HCT116 (cell line): Measurements from ENCODE around the gene VIPR2. TPM values are rescaled to one million over a fixed set of nuclear protein-coding genes. Genes with fewer than 3 reads are reported as not detected.

Experiments used
- ATAC-seq: fragments of 200-7000 bp; cut with Tn5 transposase; 2 replicates; pipeline ENCODE4 v1.9.1; 2020; ENCODE audit warnings: mild to moderate bottlenecking, moderate library complexity
- BruUV-seq: library from RNA; stranded (reverse); fragments of 400-500 nt; replicated peaks from 2 replicates; lab custom pipeline; 2021; lab: Mats Ljungman, UMichigan
- CTCF ChIA-PET: fragments of 300-600 bp; sonication (Branson Sonifier 250); formaldehyde crosslinking; loops from one replicate; lab custom pipeline; 2021; ENCODE audit warnings: antibody characterized with exemption; lab: Charles Lee
- POLR2A ChIA-PET: fragments of 300-600, 350-600 bp; sonication (Branson Sonifier 250); formaldehyde crosslinking; loops from one replicate; lab custom pipeline; 2021; ENCODE audit warnings: antibody characterized with exemption; lab: Charles Lee
- RAD21 ChIA-PET, 2 experiments: fragments of 300-600 bp; sonication (Branson Sonifier 250); formaldehyde crosslinking; loops; one replicate each; lab custom pipeline; 2023; ENCODE audit warnings: low total read pairs in 2 of 2; ENCODE audit not compliant: uncharacterized antibody in 2 of 2, unreplicated experiment in 2 of 2, low non-redundant PET in 1 of 2; lab: Charles Lee
- DNase-seq: peaks from one replicate; pipeline ENCODE4 v3.0.0-alpha.2; 2010; ENCODE audit warnings: low read depth, low spot score
- H2AFZ ChIP-seq: fragments of 200-600 bp; shearing (Covaris generic), sonication (generic); 2 replicates; pipeline ENCODE4 v1.6.1; 2017; ENCODE audit warnings: low read depth, mixed run types, mixed read lengths, antibody characterized with exemption, low read length; ENCODE audit not compliant: poor library complexity, severe bottlenecking
- H3K27ac ChIP-seq: 2 replicates; pipeline ENCODE4 v1.5.1; 2012; ENCODE audit warnings: low read depth, low read length
- H3K27me3 ChIP-seq: fragments of 200-600 bp; sonication (generic); 2 replicates; pipeline ENCODE4 v1.6.1; 2016; ENCODE audit warnings: mixed run types, low read length, mixed read lengths; ENCODE audit not compliant: insufficient read depth
- H3K36me3 ChIP-seq, 2 experiments: fragments of 200-500 bp in 1 of 2; fragments of 200-600 bp in 1 of 2; sonication (Bioruptor generic) in 1 of 2; sonication (generic) in 1 of 2; 2 replicates each; pipeline versions ENCODE4 v1.5.1 to v1.6.1; 2014 to 2016; ENCODE audit warnings: low read length in 2 of 2, inconsistent platforms in 1 of 2, mixed read lengths in 1 of 2, mixed run types in 1 of 2; ENCODE audit not compliant: insufficient read depth in 2 of 2, control insufficient read depth in 1 of 2
- H3K4me1 ChIP-seq, 2 experiments: fragments of 200-600 bp in 1 of 2; sonication (generic) in 1 of 2; 2 replicates each; pipeline versions ENCODE4 v1.5.1 to v1.6.1; 2012 to 2017; ENCODE audit warnings: low read length in 2 of 2, inconsistent platforms in 1 of 2, mild to moderate bottlenecking in 1 of 2, mixed read lengths in 1 of 2, mixed run types in 1 of 2, moderate library complexity in 1 of 2; ENCODE audit not compliant: insufficient read depth in 2 of 2, control insufficient read depth in 1 of 2
- H3K4me2 ChIP-seq: fragments of 200-600 bp; sonication (generic); 2 replicates; pipeline ENCODE4 v1.6.1; 2017; ENCODE audit warnings: mixed run types, low read length, mixed read lengths
- H3K4me3 ChIP-seq, 2 experiments: fragments of 200-600 bp in 1 of 2; sonication (generic) in 1 of 2; replicated peaks in 1 of 2; 2 replicates each; pipeline ENCODE4 v1.5.1; 2011 to 2016; ENCODE audit warnings: low read length in 2 of 2, control low read depth in 1 of 2, low read depth in 1 of 2, mild to moderate bottlenecking in 1 of 2, mixed read lengths in 1 of 2, mixed run types in 1 of 2
- H3K79me2 ChIP-seq: fragments of 200-600 bp; sonication (generic); 2 replicates; pipeline ENCODE4 v1.6.1; 2017; ENCODE audit warnings: mild to moderate bottlenecking, mixed run types, low read length, moderate library complexity, mixed read lengths; ENCODE audit not compliant: insufficient read depth
- H3K9ac ChIP-seq: fragments of 200-600 bp; sonication (generic); 2 replicates; pipeline ENCODE4 v1.6.1; 2016; ENCODE audit warnings: low read length, mixed read lengths
- H3K9me2 ChIP-seq: fragments of 200-600 bp; sonication (generic), shearing (Covaris generic); 2 replicates; pipeline ENCODE4 v1.6.1; 2017; ENCODE audit warnings: mixed run types, mild to moderate bottlenecking, moderate library complexity; ENCODE audit not compliant: insufficient read depth
- H3K9me3 ChIP-seq, 2 experiments: fragments of 200-500 bp in 1 of 2; fragments of 200-600 bp in 1 of 2; sonication (Bioruptor generic) in 1 of 2; sonication (generic) in 1 of 2; 2 replicates each; pipeline ENCODE4 v1.6.1; 2014 to 2017; ENCODE audit warnings: low read length in 2 of 2, mixed read lengths in 2 of 2, inconsistent platforms in 1 of 2, low read depth in 1 of 2, mild to moderate bottlenecking in 1 of 2, mixed run types in 1 of 2, moderate library complexity in 1 of 2; ENCODE audit not compliant: control insufficient read depth in 1 of 2, insufficient read depth in 1 of 2
- H4K20me1 ChIP-seq: fragments of 200-600 bp; sonication (generic), shearing (Covaris generic); 2 replicates; pipeline ENCODE4 v1.6.1; 2017; ENCODE audit warnings: mixed run types, mild to moderate bottlenecking, moderate library complexity; ENCODE audit not compliant: insufficient read depth
- CEBPB ChIP-seq: IDR thresholded peaks from 2 replicates; pipeline ENCODE4 v1.6.1; 2012; ENCODE audit warnings: low read depth
- EGR1 ChIP-seq: IDR thresholded peaks from 2 replicates; pipeline ENCODE4 v1.6.1; 2012; ENCODE audit warnings: low read depth
- ELF1 ChIP-seq: IDR thresholded peaks from 2 replicates; pipeline ENCODE4 v1.6.1; 2012; ENCODE audit warnings: low read depth, borderline replicate concordance
- EZH2 ChIP-seq: fragments of 200-600 bp; sonication (generic); IDR thresholded peaks from 2 replicates; pipeline ENCODE4 v1.6.1; 2017; ENCODE audit warnings: antibody characterized with exemption, mixed run types
- FOSL1 ChIP-seq: IDR thresholded peaks from 2 replicates; pipeline ENCODE4 v1.6.1; 2012; ENCODE audit warnings: low read depth
- JUND ChIP-seq: IDR thresholded peaks from 2 replicates; pipeline ENCODE4 v1.6.1; 2012
- RAD21 ChIP-seq: IDR thresholded peaks from 2 replicates; pipeline ENCODE4 v1.6.1; 2012; ENCODE audit warnings: low read depth, mild to moderate bottlenecking
- SIN3A ChIP-seq: IDR thresholded peaks from 2 replicates; pipeline ENCODE4 v1.6.1; 2012; ENCODE audit warnings: low read depth
- ZNF274 ChIP-seq: fragments of 200-500 bp; sonication (Bioruptor generic); IDR thresholded peaks from 2 replicates; pipeline ENCODE4 v1.6.1; 2014; ENCODE audit warnings: mild to moderate bottlenecking, low read depth, low read length, inconsistent platforms
- intact Hi-C: fragments of 100-400 bp; cut with micrococcal nuclease; formaldehyde crosslinking; loops from 2 replicates; pipeline ENCODE4 v1.10.0; 2022
- total RNA-seq: library from RNA; stranded (reverse); gene quantifications from one replicate; pipeline ENCODE4 v1.2.1, GENCODE V29; 2021; ENCODE audit not compliant: unreplicated experiment
- TF ChIP-seq, protein P1 (sequence below), 3 experiments: fragments of 200-600 bp in 1 of 3; sonication (generic) in 1 of 3; IDR thresholded peaks in 2 of 3; conservative IDR thresholded peaks in 1 of 3; 2 replicates each; pipeline ENCODE4 v1.5.1; 2012 to 2017; ENCODE audit warnings: low read depth in 2 of 3, low read length in 2 of 3, antibody characterized with exemption in 1 of 3, borderline replicate concordance in 1 of 3, control low read depth in 1 of 3, mild to moderate bottlenecking in 1 of 3, mixed read lengths in 1 of 3, mixed run types in 1 of 3, moderate library complexity in 1 of 3; ENCODE audit not compliant: insufficient read depth in 1 of 3
- TF ChIP-seq, protein P2 (sequence below): IDR thresholded peaks from 2 replicates; pipeline ENCODE4 v1.6.1; 2012

The VIPR2 gene
- total RNA-seq, 1 experiment from 2014 or later, result 0.10 TPM

DNA sequence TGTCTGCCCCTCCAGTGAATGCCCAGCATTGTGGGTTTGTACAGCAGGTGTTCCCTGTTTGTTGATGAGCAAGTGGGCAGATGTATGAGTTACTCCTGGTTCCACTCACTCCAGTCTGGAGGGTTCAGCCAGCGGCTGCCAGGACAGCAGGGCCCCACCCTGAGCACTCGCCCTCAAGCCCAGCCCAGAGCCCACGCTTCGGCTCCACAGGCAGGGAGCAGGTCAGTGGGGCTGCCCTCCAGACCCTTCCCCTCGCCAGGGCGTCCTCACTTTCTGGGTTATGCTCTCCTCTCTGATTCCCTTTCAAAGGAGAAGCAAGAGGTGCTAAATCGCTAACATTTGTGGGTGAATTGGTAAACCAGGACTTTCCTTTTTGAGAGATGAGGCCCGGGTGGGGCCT lies 4.8 kb upstream of the VIPR2 start:
- TF ChIP-seq, protein P1, sequence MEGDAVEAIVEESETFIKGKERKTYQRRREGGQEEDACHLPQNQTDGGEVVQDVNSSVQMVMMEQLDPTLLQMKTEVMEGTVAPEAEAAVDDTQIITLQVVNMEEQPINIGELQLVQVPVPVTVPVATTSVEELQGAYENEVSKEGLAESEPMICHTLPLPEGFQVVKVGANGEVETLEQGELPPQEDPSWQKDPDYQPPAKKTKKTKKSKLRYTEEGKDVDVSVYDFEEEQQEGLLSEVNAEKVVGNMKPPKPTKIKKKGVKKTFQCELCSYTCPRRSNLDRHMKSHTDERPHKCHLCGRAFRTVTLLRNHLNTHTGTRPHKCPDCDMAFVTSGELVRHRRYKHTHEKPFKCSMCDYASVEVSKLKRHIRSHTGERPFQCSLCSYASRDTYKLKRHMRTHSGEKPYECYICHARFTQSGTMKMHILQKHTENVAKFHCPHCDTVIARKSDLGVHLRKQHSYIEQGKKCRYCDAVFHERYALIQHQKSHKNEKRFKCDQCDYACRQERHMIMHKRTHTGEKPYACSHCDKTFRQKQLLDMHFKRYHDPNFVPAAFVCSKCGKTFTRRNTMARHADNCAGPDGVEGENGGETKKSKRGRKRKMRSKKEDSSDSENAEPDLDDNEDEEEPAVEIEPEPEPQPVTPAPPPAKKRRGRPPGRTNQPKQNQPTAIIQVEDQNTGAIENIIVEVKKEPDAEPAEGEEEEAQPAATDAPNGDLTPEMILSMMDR (IDR thresholded peaks at IDR 0.05 in 2 of 3, conservative IDR thresholded peaks at IDR 0.05 in 1 of 3; ENCODE audit: borderline replicate concordance in 1 of 3, insufficient read depth in 1 of 3, low read depth in 2 of 3, low read length in 2 of 3), result no peak
- TF ChIP-seq FOSL1, result no peak
- TF ChIP-seq ZNF274, result no peak
- TF ChIP-seq EGR1, result no peak
- TF ChIP-seq RAD21, result no peak
- TF ChIP-seq, protein P2, sequence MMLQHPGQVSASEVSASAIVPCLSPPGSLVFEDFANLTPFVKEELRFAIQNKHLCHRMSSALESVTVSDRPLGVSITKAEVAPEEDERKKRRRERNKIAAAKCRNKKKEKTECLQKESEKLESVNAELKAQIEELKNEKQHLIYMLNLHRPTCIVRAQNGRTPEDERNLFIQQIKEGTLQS, result no peak
- no peak for TF ChIP-seq ELF1
- no peak for TF ChIP-seq SIN3A
- no peak for TF ChIP-seq CEBPB
- no peak for TF ChIP-seq EZH2
- TF ChIP-seq JUND, result no peak
- no peak for DNase-seq
- no peak overlapping the region for H3K27ac ChIP-seq

More for the DNA sequence above, 4.8 kb upstream of the VIPR2 start:
- no peak for ATAC-seq
- H3K4me3 ChIP-seq, result no peak overlapping the region
- H3K9ac ChIP-seq, result no peak overlapping the region
- H3K36me3 ChIP-seq, result no peaks in the 10 kb centered on the region
- intact Hi-C loops, result no loop called here
- ChIA-PET RAD21 (no interaction called here), CTCF (no interaction called here), POLR2A (no interaction called here)
- no peak overlapping the region for H2AFZ ChIP-seq
- H3K4me2 ChIP-seq, result no peak overlapping the region
- no peaks in the 10 kb centered on the region for H3K9me3 ChIP-seq
- BruUV-seq, result no TSS peak
- no peaks in the 10 kb centered on the region for H3K9me2 ChIP-seq
- no peaks in the 10 kb centered on the region for H3K4me1 ChIP-seq
- peaks cover 4% of the 10 kb centered on the region; the same call in 1 of the 2 replicates for H3K27me3 ChIP-seq
- H3K79me2 ChIP-seq, result no peaks in the 10 kb centered on the region
- H4K20me1 ChIP-seq, result no peaks in the 10 kb centered on the region
